ENCODE results near the gene TPCN1.

Gene TPCN1

DNA sequence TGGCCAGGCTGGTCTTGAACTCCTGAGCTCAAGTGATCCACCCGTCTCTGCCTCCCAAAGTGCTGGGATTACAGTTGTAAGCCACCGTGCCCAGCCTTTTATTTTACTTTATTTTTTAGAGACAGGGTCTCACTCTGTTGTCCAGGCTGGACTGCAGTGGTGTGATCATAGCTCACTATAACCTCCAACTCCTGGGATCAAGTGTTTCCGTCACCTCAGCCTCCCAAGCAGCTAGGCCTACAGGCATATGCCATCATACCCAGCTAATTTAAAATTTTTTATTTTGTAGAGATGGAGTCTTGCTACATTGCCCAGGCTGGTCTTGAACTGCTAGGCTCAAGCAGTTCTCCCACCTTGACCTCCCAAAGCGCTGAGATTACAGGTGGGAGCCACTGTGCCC, 3.7 kb downstream of the TPCN1 start:
- DNase-seq (ENCODE audit: low read depth, low spot score): no peak

DNA sequence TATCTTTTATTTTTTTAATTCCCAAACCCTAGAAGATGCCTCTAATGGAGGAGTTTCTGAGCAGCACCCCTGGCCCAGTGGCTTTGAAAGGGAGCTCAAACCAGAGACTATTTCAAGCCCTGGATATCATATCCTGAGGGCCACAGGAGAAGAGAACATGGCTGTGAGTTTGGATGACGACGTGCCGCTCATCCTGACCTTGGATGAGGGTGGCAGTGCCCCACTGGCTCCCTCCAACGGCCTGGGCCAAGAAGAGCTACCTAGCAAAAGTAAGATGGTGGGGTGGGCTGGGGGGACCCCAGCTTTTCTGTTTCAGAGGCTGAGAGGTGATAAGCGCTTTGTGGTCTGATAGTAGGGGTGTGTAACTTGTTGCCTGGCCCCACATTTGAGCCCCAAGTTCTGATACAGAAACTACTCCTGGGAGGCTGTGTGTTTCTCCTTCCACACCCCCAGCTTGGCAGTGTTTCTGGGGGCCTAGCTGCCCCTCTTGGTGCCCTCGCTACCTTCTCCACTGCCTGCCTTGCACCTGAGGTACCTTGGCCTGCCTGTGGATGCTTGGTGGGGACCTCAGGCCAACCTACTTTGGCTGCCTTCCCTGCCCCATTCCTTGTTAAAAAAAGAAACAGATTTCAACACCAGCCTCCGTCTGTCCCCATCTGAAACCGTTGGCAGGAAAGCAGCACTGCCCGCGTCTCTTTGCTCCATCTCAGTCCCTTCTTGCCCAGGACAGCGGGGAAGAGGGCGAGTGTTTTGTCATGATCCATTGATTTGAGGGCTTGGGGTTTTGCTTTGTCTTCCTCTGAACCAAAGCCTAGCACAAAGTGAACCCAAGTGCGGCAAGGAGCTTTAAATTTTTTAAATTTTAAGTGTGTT, 5.7 kb downstream of the TPCN1 start:
- no peak for DNase-seq (ENCODE audit: low read depth, low spot score)

DNA sequence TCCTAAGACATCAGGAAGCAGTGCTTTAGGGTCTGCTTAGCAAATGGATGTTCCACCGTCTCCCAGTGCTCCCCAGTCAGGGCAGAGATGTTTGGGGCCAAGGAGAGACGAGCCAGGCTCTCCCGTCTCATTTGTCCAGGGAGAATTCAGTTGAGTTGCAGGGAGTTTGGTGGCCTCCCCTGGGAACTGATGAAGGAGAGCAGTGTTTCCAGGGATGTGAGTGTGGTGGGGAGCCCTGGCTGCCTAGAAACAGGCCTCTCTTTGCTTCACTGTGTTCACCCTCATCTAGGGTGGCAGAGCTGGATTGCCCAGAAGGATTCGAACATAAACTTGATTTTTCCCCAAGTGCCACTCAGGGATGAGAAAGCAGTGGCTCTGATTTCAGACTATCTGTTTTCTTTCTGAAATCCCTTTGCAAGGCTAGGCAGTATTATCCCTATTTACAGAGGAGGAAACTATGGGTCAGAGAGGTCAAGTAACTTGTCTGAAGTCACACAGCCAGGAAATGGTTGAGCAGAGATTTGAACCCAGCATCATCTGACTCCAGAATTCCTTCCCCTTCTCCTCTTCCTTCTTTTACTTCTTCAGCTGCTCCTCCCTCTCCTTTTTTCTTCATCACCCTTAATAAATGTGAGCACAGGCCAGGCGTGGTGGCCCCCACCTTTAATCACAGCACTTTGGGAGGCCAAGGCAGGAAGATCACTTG, 6.6 kb downstream of the TPCN1 start:
- no peak for DNase-seq (ENCODE audit: low read depth, low spot score)

DNA sequence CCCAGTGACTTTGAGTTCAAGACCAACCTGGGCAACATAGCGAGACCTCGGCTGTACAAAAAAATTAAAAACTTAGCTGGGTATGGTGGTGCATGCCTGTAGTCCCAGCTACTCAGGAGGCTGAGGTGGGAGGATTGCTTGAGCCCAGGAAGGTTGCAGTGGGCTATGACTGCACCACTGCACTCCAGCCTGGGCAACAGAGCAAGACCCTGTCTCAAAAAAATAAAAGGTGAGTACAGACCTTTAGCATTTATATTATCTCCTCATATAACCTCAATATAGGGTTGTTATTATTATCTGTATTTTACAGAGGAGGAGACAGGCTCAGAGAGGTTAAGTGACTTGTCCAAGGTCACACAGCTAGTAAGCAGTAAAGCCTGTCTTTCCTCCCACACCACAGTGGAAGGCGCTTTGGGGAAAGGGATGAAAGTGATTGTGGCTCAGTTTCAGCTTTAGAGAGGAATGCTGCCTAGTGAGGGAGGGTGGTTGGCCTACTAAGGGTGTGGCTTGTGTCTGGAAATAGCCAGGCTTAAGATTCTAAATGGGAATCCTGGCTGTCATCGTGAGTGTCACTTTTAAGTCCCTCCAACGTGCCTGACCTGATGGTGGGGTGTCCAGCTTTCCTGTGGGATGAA, 7.2 kb downstream of the TPCN1 start:
- no peak for DNase-seq (ENCODE audit: low read depth, low spot score)

DNA sequence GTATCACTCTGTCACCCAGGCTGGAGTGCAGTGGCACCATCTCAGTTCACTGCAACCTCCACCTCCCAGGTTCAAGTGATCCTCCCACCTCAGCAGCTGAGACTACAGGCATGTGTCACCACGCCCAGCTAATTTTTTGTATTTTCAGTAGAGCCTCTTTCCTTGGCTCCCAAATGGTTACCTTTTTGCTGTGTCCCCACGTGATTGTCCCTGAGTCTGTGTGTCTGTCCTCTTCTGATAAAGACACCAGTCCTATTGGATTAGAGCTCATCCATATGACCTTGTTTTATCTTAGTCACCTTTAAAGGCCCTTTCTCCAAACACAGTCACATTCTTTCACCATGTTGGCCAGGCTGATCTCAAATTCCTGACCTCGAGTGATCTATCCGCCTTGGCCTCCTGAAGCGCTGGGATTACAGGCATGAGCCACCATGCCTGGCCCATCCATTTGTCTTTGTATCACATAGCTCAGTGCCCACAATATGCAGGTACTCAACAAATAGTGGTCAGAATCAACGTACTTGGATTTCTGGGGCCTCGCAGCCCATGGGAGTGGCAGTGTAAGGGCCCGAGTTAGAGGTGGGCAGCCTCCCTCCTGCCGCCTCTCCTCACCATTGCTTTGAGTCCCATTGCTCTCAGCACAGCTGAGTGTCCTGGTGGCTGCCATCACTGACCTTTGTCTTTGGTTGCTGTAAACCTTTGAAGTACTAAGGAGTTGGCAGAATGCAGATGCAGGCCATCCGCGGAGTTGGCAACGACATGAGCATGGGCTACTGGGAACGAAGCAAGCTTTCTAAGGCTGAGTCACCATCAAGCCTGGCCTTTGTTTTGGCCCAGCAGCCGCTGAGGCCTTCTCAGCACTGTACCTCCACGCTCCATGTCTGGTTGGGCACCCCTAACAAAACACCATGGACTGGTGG, 9.3 kb downstream of the TPCN1 start:
- no peak for DNase-seq (ENCODE audit: low read depth, low spot score)

DNA sequence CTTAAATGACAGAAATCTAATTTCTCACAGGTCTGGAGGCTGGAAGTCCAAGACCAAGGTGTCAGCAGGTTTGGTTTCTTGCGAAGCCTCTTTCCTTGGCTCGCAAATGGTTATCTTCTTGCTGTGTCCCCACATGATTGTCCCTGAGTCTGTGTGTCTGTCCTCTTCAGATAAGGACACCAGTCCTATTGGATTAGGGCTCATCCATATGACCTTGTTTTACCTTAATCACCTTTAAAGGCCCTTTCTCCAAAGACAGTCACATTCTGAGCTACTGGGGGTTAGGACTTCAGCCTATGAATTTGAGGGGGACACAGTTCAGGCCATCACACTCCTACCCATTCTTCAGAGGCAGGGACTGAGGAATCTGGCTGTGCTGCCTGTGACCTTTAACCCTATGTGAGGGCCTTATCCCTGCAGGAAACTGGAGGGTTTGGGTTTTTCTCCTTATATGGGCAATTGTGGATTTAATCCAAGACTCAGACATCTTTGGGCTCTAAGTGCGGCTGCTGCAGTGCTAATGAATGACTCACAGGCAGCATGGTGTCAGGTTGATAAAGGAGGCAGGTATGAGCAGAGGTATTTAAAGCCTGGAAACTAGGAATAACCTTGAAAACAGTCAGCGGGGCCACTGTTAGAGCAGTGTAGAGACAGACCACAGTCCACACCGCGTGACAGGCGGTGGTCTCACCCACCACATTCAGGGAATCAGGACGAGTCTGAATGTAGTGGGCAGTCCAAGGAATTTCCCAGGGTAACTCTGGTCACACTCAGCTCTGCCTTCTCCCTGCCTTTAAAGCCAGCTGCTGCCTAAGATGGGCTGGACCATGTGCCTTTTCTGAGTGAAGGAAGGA, 10.2 kb downstream of the TPCN1 start:
- DNase-seq (ENCODE audit: low read depth, low spot score): peak; percentile 71

DNA sequence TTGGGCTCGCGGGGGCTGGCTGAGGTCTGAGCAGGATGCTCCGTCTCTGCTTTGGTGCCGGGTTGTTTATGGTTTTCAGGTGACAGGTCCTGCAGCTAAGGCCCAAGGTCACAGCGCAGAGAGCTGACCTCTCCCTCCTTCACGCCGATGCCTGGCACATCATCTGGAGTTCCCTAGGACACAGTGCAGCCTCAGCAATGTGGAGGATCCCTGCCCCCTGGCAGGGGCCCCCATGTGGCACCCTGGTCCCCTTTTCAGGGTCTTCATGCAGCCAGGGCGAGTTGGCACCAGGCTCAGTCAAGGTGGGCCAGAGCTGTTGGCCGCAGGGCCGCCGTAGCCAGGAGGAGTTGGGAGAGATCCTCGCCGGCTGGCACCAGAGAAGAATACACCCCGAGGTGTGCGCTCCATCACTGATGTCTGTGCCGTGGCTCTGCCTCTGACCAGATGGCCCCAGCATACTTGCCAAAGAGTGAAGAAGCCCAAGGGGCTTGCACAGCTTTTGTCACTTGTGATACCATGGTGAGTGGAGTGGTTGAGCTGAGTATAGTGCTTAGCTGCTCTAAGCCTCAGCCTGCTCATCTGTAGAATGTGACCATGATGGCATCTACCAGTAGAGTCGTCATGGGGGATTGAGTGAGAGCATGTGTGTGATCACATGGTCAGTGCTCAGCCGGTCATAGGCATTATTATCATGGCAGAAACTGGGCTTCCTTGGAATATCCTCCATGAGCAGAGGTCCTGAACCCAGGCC, 11.0 kb downstream of the TPCN1 start:
- no peak for DNase-seq (ENCODE audit: low read depth, low spot score)

DNA sequence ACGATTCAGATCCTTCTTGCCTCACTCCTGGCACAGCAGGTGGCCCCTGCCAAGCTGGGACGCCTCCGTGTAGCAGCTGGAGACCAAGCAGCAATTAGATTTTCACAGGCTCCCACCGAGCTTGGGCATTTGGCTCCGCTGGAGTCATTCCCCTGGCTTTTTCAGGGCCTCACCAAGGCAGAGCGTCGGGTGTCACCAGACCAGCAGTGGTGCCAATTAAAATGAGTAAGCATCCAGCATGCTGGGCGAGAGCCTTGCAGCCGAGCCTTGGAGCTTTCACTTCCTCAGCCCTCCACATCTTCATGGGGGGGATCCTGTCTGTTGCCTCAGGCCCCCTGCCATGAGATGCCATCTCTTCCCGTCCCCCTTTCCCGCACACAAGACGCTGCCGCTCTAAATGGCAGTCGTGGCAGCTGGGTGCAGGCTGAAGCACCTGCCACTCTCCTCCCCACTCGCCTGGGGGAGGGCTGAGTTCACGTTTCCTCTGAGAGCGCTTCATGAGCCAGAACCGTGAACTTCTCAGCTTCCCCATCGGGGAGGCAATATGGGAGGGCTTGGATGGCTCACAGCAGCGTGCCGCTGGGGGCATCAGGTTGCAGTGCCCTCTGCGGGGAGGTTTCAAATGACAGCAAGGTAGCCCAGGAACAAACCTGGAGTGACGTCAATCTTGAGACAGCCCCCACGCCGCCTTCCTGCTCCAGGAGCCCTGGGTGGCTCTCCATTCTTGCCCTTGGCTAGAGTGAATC, 11.7 kb downstream of the TPCN1 start:
- DNase-seq (ENCODE audit: low read depth, low spot score): peak; percentile 84

DNA sequence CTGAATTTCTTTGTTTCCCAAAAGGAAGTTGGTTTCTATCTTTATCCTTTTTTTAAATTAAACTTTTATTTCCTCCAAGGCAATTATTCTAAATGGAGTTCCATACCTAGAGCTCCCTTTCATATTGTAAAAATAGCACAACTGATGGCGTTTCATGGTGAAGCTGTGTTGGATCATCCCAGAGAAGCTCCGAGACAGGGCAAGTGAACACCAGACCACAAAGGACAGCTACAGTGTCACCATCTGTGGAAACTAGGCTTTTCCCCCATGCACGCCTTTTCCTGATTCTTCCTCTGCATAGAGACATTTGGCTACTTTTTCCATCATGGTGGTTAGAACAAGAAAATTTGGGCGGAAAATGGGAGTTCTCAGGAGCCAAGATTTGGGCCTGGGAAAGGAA, 12.7 kb downstream of the TPCN1 start:
- DNase-seq (ENCODE audit: low read depth, low spot score): no peak

DNA sequence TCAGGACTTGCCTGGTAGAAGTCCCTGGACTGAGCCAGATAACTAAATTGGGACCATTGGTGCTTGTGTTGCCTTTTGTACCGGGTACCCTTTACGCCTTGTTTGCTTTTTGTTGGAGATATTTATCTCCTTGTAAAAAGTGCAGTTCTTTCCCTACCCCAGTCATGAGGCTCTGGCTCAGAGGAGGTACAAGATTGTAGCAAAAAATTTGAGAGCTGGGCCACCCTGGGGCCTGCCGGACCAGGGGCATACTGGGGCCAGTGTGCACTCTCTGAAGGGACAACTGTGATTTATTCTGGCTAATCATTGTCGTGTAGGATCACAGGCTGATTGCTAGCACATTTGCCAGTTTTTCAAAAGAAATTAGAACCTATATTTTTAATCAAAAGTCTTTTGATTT, 13.2 kb downstream of the TPCN1 start:
- no peak for DNase-seq (ENCODE audit: low read depth, low spot score)

DNA sequence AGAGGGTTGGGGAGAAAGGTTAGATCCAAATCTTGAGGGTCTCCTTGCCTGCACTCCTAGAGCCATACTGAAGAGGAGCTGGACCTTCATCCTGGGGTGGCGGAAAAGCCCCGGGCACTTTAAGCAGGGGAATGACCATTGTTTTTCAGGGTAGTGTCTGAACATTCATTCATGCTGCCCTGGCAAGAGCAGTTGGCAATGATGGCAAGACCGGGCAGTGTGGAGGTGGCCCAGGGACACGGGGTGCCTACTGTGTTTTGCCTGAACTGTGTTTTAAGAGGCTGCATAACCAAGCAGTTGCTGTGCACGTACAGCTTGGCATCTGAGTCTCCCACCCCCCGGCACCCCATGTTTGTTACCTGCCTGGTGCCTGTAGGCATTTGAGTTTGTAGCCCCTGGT, 14.7 kb downstream of the TPCN1 start:
- DNase-seq (ENCODE audit: low read depth, low spot score): no peak

DNA sequence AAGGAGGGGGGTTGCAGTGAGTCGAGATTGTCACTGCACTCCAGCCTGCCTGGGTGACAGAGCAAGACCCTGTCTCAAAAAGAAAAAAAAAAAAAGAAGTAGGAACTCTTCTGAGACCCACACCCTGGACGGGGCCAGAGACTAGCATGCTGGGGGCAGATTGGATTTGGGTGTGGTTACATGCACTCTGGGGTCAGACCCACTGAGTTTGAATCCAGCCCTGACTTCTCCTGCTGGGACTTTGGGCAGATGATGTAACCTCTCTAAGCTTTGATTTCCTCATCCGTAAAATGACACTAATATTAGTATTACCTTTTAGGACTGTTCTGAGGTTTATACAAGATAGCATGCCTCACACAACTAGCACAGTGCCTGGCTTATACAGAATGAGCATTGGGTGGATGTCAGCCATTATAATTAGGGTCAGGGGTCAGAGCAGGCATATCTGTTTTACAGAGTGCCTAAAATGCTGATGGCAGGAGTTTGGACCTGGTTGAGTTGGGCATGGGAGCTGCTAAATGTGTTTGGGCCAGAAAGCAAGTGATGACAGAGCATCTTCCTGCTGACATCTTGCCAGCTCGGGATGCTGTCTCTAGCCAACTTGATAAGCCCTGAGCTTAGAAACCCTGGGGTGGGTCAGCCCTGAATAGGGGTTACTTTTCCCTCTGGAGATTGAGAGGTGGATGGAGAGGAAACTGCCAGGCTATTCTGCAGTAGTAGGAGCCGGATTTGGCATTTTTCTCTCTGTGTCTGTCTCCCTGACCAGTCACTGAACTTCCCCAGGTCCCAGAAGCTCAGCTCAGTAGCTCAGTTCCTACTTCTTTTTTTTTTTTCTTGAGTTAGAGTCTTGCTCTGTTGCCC, 15.5 kb downstream of the TPCN1 start:
- DNase-seq (ENCODE audit: low read depth, low spot score): no peak

DNA sequence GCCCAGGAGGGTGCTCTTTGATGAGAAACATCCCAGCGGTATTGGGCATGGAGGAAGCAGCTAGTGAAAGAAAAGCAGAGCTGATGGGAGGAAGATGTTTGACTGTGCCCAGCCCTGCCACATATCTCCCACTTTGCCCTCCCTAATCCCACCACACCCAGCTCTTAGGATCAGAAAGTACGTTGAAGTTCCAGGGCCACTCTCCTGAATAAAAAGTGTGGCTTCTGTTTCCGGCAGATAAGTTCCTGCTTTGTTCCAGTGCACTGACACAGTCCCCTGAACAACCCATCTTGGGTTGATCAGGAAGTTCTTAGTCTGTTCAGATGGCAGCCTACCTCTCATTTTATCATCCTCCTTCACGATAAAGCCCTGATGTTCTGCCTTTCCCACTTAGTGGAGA, 16.5 kb downstream of the TPCN1 start:
- DNase-seq (ENCODE audit: low read depth, low spot score): no peak

DNA sequence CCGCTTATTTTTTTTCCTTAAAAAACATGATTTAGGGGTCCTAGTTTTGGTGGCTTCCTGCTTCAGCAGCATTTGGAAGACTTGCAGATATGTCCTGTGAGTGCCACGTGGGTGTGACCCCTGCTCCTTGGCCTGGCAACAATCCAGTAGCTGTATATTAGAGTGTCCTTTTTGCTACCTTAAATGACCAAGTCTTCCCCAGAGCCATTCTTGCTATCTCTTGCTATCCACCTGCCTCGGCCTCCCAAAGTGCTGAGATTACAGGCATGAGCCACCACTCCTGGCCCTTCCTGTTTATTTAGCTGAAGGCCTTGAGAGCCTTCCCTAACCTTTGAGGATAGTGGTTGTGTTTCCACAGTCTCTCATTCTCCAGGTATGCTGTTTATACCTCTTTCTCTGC, 17.0 kb downstream of the TPCN1 start:
- no peak for DNase-seq (ENCODE audit: low read depth, low spot score)

DNA sequence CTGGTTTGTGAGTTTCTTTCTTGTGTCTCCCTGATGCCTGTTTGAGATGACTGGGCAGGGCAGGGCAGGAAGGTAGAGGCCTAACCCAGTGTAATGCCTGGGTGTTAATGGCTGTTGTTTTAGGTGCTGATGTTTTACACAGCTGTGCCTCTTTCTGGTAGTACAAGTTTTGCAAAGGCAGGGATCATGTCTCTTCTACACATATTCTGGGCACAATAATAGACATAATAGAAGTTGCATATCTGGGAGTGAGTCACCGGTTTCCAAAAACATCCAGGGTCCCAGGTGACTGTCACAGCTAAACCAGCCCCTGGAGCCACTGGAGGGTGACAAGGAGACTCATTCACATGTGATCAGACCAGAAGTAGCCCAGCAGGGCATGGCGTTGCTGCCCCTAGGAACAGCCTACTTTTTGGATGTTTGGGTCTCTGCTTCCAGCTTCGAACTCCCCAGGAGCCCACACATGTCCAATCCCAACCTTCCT, 18.1 kb downstream of the TPCN1 start:
- no peak for DNase-seq (ENCODE audit: low read depth, low spot score)

DNA sequence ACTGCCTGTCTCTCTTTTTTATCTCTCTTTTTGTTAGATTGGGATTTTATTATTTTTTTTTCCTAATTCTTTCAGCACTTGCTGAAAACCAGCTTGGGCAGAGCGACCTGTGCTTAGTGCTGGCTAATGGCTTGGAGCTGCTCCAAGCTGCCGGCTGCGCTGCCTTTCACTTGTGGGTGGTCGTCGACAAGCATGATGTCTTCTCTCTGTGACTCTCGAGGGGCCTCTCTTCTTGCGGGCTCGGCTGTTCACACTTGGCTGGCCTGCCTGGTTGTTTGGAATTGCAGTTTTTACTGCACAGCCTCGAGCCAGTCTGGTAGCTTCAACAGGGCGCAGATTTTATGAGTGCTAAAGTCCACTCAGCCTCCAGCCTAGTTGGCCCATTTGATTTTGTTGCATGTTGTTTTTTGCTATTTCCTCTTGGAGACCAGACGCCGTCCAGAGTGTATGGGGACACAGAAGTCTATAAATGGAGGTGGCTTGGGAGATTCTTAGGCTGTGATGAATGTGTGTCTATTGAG, 18.6 kb downstream of the TPCN1 start:
- DNase-seq (ENCODE audit: low read depth, low spot score): no peak

DNA sequence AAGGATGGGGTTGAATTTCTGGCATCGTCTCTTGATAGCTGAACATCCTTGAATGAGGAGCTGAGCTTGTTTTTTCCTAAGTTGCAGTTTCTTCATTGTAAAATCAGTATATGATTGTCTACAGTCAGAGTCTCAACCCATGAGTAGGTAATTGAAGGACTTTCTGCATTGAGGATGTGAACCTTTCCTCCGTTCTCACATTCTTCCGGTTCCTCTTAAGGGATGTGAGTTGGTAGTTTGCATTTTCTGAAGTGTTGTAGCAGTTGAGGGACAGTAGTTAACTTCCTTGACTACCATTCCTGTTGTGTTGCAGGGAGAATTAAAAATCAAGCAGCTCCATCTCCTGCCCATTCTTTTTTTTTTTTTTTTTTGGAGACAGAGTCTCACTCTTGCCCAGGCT, 19.1 kb downstream of the TPCN1 start:
- DNase-seq (ENCODE audit: low read depth, low spot score): no peak

Measured in iPS DF 19.7 (cell line).